ENCODE data around the gene LHFPL6.

The LHFPL6 gene

DNA sequence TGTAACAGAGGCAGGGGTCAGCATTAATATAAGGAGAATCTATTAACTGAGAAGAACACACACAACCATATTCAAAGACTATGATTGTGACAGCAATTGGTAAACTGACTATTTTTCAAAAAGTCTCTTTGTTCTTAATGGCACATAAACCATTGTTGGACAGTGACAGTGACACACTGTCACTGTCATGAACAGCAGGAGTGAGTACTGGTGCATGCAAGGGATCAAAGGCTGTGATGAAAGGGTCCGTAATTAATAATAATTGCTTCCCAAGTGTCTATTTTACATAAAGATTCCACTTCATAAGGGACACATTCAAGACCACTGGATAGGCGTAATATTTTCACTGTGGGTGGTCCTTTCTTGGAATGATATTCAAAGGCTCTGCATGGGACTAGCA lies 50.7 kb downstream of the LHFPL6 start:
- DNase-seq: no peak

DNA sequence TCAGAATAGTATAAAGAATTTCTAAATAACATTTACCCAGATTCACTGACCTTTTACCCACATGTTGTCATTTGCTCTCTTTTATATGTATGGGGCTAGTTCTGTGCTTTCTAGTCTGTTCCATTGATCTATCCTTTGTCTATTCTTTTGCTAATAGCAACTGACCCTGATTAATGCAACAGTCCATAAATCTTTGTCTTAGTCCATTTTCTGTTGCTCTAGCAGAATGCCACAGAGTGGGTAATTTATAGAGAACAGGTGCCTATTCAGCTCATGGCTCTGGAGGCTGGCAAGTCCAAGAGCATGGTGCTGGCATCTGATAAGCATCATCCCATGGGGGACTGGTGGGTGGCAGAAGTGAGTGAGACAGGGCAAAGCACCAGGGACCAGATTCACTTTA lies 52.1 kb downstream of the LHFPL6 start:
- DNase-seq: no peak

- DNase-seq: no peak
These were observed 55.9 kb downstream of the LHFPL6 start for GRCh38 chr13:39547108-39547507.

GRCh38 chr13:39542361-39542760 lies 60.6 kb downstream of the LHFPL6 start:
- DNase-seq: no peak

DNA sequence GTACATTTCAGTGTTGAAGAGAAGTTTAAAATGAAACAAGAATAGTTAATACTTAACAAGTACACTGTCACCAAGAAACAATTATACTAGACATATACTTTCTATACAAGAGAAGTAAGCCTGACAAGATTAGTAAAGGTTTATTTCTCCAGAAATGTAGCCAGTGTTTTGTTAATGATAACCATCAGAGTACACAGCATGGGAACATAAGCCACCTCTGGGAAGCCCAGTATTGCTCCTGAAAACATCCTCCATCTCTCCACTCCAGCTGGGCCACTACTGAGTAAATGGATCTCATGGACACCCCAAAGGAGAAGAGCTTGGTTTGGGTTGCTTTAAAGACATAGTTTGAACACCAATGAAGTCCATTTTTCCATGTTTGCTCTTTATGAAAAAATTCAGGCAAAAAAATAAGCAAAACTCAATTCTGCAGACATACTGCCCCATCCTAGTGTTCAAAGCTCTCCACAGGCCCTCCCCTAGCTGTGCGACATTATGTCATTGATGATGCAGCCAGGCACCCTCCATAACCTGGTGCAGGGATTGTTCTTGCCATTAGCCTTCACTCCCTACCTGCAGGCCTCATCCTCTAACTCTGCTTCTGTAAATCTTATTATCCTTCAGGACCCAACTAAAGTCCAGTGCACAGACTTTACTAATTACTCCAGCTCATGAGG lies 61.9 kb downstream of the LHFPL6 start:
- DNase-seq: no peak

DNA sequence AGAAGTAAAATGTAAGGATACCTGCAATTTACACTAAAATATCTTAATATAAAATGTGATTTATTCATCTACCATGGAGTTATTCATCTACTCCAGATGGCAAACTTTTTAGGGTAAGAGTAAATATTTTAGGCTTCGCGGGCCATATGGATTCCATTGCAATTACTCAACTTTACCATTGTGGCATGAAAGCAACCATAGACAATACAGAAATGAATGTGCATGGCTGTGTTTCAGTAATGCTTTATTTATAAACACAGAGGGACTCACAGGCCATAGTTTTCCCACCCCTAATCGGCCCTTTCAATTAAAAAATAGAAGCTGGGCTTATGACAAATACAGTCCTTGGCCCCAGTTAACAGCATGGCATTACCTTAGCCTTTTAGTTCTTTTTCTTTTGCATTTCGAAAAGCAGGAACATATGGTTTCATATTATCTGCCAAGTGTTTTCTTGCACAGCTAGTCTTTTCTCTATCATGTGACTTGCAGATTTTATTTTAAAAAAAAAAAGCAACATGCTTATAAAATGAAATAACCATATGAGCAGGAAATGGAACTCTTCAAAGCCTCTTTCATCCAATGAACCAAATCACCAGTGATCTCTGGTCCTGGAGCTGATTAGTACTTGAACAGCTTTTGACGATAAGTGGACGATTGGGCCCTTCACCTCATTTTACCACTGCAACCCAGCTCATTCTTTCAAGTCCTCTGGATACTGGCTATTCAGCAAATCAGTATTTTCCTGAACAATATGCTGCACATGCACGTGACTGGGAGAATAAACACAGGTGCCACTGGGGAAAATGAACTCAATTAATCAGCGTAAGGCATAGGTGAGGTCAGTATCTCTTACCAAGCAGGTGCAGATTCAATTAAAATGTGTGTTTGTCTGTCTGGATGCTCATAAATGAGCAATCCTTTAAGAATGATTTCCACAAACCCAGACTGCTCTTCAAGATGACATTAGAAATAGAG lies 63.9 kb downstream of the LHFPL6 start:
- DNase-seq: no peak

- no peak for DNase-seq
These were observed 66.1 kb downstream of the LHFPL6 start for GRCh38 chr13:39536906-39537305.

GRCh38 chr13:39536274-39536673 lies 66.7 kb downstream of the LHFPL6 start:
- DNase-seq: no peak

DNA sequence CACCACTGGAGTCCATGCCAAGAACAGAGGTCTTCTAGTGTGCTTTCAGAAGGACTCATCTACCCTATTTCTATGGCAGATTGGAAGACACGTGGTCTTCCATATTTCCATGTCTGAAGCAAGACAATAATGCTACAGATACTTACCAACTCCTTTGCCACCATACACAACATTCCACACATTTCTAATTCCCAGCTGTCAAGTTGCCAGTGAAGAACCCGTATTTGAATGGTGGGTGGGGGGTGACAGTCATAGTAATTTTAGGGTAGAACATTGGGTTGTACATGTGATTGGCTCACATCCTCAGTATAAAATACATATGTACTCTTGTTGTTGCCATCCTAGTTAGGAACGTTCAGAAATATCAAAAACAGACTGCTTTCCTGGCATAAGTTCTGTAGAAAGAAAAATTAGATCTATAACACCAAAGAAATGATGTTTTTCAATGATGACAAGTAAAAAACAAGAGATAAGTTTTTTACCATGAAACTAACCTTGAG lies 69.3 kb downstream of the LHFPL6 start:
- no peak for DNase-seq

- no peak for DNase-seq
These were observed 71.3 kb downstream of the LHFPL6 start for GRCh38 chr13:39531646-39532045.

DNA sequence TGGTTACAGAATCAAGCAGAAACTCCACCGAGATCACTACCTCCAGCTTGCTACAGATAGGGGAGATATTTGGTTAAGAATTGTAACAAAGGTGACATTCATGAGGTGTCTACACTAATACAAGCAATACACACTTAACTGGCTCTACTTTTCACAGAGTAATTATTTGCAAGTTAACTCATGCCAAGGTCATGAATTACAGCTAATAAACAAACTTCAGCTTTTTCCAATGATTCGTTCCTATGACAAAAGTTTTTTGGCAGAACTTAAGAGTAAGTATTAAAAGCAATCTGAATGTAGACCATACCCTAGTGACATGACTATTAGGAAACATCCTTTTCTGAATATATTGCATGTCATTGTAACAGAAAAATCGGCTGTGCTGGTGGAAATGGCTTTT lies 72.1 kb downstream of the LHFPL6 start:
- DNase-seq: no peak

DNA sequence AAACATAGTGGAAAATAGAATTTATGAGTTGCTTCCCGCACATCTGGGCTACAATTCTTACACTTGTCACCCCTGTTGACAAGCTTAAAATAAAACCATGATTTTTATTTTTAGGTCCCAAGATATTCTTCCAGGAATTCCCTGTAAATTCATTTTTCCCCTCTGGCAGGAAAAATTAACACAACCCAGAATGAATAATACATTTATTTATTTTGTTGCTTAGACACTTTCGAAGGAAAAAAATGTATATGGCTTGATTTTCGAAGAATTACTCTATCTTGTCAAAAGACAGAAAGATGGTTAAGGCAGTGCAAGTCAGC lies 74.4 kb downstream of the LHFPL6 start:
- no peak for DNase-seq

DNA sequence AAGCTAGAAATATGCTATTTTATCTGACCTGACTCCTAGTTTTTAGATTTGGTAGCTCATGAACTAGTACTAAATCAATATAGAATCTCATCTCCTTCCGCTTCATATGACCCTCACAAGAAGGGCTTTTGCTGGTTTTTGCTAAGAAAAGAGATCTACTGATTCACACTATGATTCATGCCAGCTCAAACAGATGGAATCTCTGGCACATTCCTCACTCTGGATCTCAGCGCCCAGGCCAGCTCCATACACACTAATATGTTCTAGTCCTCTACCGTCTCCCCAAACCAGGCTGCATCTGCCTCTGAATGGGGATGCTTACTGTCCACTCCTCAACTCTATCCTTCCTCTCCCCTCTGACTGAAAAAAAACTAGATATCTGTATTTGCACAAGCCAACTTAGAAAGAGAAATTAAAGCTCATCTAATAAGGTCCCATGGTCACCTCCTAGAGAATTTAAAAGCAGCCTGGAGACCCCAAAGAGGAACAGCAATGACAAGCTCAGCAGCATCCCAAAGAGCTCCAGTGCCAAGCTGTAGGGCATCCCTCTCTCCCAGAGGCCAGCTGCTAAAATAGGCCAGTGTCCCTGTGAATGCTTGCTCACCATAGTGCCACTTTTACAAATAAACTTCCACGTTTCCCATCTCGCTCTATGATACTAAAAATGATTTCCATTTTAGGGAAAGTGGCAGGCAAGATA lies 74.9 kb downstream of the LHFPL6 start:
- DNase-seq: no peak

GRCh38 chr13:39527301-39527700 lies 75.7 kb downstream of the LHFPL6 start:
- DNase-seq: no peak

- no peak for DNase-seq
These were observed 76.5 kb downstream of the LHFPL6 start for GRCh38 chr13:39526499-39526898.

- DNase-seq: no peak
These were observed 77.5 kb downstream of the LHFPL6 start for GRCh38 chr13:39525506-39525905.

GRCh38 chr13:39524795-39525194 lies 78.2 kb downstream of the LHFPL6 start:
- no peak for DNase-seq

GRCh38 chr13:39522329-39522728 lies 80.7 kb downstream of the LHFPL6 start:
- no peak for DNase-seq

- no peak for DNase-seq
These were observed 81.3 kb downstream of the LHFPL6 start for GRCh38 chr13:39521701-39522100.

GRCh38 chr13:39516096-39516495 lies 86.9 kb downstream of the LHFPL6 start:
- no peak for DNase-seq

DNA sequence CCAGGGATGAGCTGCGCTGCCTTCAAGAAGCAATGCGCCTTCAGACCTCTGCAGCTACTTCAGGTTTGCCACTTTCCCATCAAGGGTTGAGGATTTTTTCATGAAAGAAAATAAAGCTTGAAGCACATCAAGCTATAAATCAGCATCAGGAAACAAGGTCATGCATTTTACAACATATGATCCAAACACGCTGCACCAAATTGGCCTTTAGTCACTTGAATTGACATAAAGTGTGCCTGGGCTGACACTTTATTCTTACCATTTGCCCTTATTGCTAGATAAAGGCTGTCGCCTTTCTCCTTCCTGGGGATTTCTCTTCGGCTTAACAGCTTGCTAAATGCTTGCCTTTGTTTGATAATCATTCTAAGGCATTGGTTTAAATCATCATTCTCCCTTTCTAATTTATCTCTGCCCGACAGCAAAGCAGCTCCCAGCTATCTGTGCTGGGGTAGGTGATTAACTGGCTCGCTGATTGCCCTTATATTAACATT lies 87.7 kb downstream of the LHFPL6 start:
- DNase-seq: no peak

GRCh38 chr13:39512687-39513086 lies 90.3 kb downstream of the LHFPL6 start:
- no peak for DNase-seq

DNA sequence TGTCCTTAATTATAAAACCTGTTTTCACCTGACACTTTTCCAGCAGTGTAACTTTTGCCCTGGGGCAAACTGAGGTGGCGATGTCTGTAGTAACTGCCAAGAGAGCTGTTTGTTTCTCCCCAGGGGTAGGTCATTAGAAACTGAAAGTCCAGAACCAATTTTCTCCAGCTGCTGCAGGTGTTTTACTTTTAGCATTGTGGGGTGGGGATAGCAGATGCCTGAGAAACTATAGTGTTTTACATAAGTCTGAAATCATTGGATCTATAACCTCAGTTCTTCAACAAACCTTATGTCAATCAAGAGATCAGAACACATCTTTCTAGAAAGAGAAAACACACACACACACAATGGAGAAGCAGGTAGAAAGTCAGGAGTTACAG lies 92.7 kb downstream of the LHFPL6 start:
- no peak for DNase-seq

All from effector CD8-positive, alpha-beta T cell (primary cell).